ENCODE measurements around the gene RABGGTA.

The RABGGTA gene

GRCh38 chr14:24279301-24280186 lies 8.1 kb upstream of the RABGGTA start:
- DNase-seq: peak; percentile 17 to 43

GRCh38 chr14:24278424-24278823 lies 7.0 kb upstream of the RABGGTA start:
- no peak for DNase-seq

- no peak for DNase-seq
Measured at GRCh38 chr14:24277606-24278321, 6.4 kb upstream of the RABGGTA start.

- no peak for DNase-seq
Measured at GRCh38 chr14:24277071-24277470, 5.7 kb upstream of the RABGGTA start.

GRCh38 chr14:24274101-24274543 lies 2.7 kb upstream of the RABGGTA start:
- no peak for DNase-seq

GRCh38 chr14:24273422-24273998 lies 2.1 kb upstream of the RABGGTA start:
- DNase-seq: no peak

GRCh38 chr14:24272467-24272866 lies 1.1 kb upstream of the RABGGTA start:
- DNase-seq: no peak

- DNase-seq: no peak
Measured at GRCh38 chr14:24271834-24272263, 452 bp upstream of the RABGGTA start.

- DNase-seq: no peak
Measured at GRCh38 chr14:24270537-24271133, 762 bp downstream of the RABGGTA start.

GRCh38 chr14:24269910-24270536 lies 1.4 kb downstream of the RABGGTA start:
- DNase-seq: no peak

- DNase-seq: no peak
Measured at GRCh38 chr14:24269368-24269767, 2.0 kb downstream of the RABGGTA start.

- no peak for DNase-seq
Measured at GRCh38 chr14:24268225-24268624, 3.2 kb downstream of the RABGGTA start.

- no peak for DNase-seq
Measured at GRCh38 chr14:24267516-24267915, 3.9 kb downstream of the RABGGTA start.

GRCh38 chr14:24266344-24267244 lies 4.8 kb downstream of the RABGGTA start:
- DNase-seq: no peak

- DNase-seq: no peak
Measured at GRCh38 chr14:24264298-24264697, 7.1 kb downstream of the RABGGTA start.

- no peak for DNase-seq
Measured at GRCh38 chr14:24263848-24264247, 7.5 kb downstream of the RABGGTA start.

- DNase-seq: no peak
Measured at GRCh38 chr14:24262821-24263733, 8.3 kb downstream of the RABGGTA start, which contains the start of gene TGM1. Gene TGM1, minus strand, starts transcription at chr14:24263177. Its CDS starts 825 bp downstream, at chr14:24262352.

GRCh38 chr14:24261969-24262327 lies 9.4 kb downstream of the RABGGTA start:
- no peak for DNase-seq

- no peak for DNase-seq
Measured at GRCh38 chr14:24261256-24261968, 10.0 kb downstream of the RABGGTA start.

GRCh38 chr14:24260780-24261157 lies 10.6 kb downstream of the RABGGTA start:
- DNase-seq: no peak

Data from hippocampal formation (tissue), 2 donors.